Naive thymus-derived CD4-positive, alpha-beta T cell (primary cell): Measurements from ENCODE around the gene DPF1. TPM values are rescaled to one million over a fixed set of nuclear protein-coding genes. Genes with fewer than 3 reads are reported as not detected.
"Not testable (repeated sequence)": the region's sequence is repeated elsewhere in the genome, so short reads cannot be mapped to it uniquely, and the experiment has no call there.

ENCODE experiments used
- ATAC-seq: fragments of 150-1000 bp; cut with Tn5 transposase; 2 replicates; pipeline ENCODE4 v1.10.0; 2021; ENCODE audit warnings: mild to moderate bottlenecking, moderate library complexity
- CTCF ChIA-PET: fragments of 350-600 bp; sonication (Branson Sonifier 250); formaldehyde crosslinking; loops from one replicate; lab custom pipeline; 2021; ENCODE audit warnings: antibody characterized with exemption; lab: Charles Lee
- POLR2A ChIA-PET: fragments of 350-600 bp; sonication (Branson Sonifier 250); formaldehyde crosslinking; loops from one replicate; lab custom pipeline; 2021; ENCODE audit warnings: antibody characterized with exemption, inconsistent platforms; lab: Charles Lee
- DNase-seq, 9 donors: peaks; one replicate each; pipeline versions ENCODE4 v3.0.0 to v3.0.0-alpha.2; 2020 to 2022; ENCODE audit warnings: mixed read lengths in 1 of 9
- H3K27ac ChIP-seq: one replicate; pipeline ENCODE4 v1.7.0; 2013; ENCODE audit warnings: mild to moderate bottlenecking, low read depth, low read length, moderate library complexity
- H3K27me3 ChIP-seq, 2 donors: one replicate each; pipeline ENCODE4 v1.7.0; 2013; ENCODE audit warnings: low read length in 2 of 2, mild to moderate bottlenecking in 2 of 2, moderate library complexity in 2 of 2; ENCODE audit not compliant: control insufficient read depth in 2 of 2, insufficient read depth in 2 of 2
- H3K36me3 ChIP-seq, 3 experiments: 1 replicate in 2 of 3; 2 replicates in 1 of 3; pipeline ENCODE4 v1.7.0; 2013; ENCODE audit warnings: low read length in 3 of 3, mild to moderate bottlenecking in 3 of 3, moderate library complexity in 1 of 3; ENCODE audit not compliant: insufficient read depth in 3 of 3, control insufficient read depth in 2 of 3
- H3K4me1 ChIP-seq, 2 donors: one replicate each; pipeline ENCODE4 v1.7.0; 2013; ENCODE audit warnings: low read length in 2 of 2, mild to moderate bottlenecking in 2 of 2, moderate library complexity in 1 of 2; ENCODE audit not compliant: control insufficient read depth in 2 of 2, insufficient read depth in 2 of 2
- H3K4me3 ChIP-seq: 2 replicates; pipeline ENCODE4 v1.7.0; 2013; ENCODE audit warnings: mild to moderate bottlenecking, low read length
- H3K9me3 ChIP-seq, 3 experiments: 1 replicate in 2 of 3; 2 replicates in 1 of 3; pipeline ENCODE4 v1.7.0; 2013; ENCODE audit warnings: low read length in 3 of 3; ENCODE audit not compliant: control insufficient read depth in 2 of 3
- H3K27ac Mint-ChIP-seq, 9 donors: one replicate each; pipeline ENCODE4 v1.8.0; 2020 to 2022; ENCODE audit warnings: mixed read lengths in 9 of 9, mild to moderate bottlenecking in 8 of 9, moderate library complexity in 5 of 9, inconsistent platforms in 2 of 9
- H3K27me3 Mint-ChIP-seq, 5 donors: one replicate each; pipeline ENCODE4 v1.8.0; 2021 to 2022; ENCODE audit warnings: mixed read lengths in 5 of 5, mild to moderate bottlenecking in 1 of 5
- H3K36me3 Mint-ChIP-seq, 5 donors: one replicate each; pipeline ENCODE4 v1.8.0; 2020 to 2022; ENCODE audit warnings: mixed read lengths in 5 of 5, mild to moderate bottlenecking in 3 of 5, inconsistent platforms in 1 of 5
- H3K4me1 Mint-ChIP-seq, 7 donors: one replicate each; pipeline ENCODE4 v1.8.0; 2020 to 2022; ENCODE audit warnings: mixed read lengths in 7 of 7, mild to moderate bottlenecking in 3 of 7, inconsistent platforms in 1 of 7
- H3K4me3 Mint-ChIP-seq, 10 donors: one replicate each; pipeline ENCODE4 v1.8.0; 2020 to 2022; ENCODE audit warnings: mild to moderate bottlenecking in 10 of 10, mixed read lengths in 10 of 10, moderate library complexity in 6 of 10, inconsistent platforms in 2 of 10
- H3K9me3 Mint-ChIP-seq, 11 donors: one replicate each; pipeline ENCODE4 v1.8.0; 2020 to 2022; ENCODE audit warnings: mixed read lengths in 11 of 11, mild to moderate bottlenecking in 4 of 11, inconsistent platforms in 1 of 11, moderate library complexity in 1 of 11
- intact Hi-C, 2 donors: fragments of 100-400 bp; cut with micrococcal nuclease; formaldehyde crosslinking; loops; one replicate each; pipeline ENCODE4 v1.15.1; 2023
- polyA plus RNA-seq, 2 donors: library from polyadenylated mRNA; unstranded; fragments of 300-500 nt; fragmentation: Illumina TruSeq; gene quantifications; one replicate each; pipeline ENCODE4 v1.2.3, GENCODE V29; 2021
- total RNA-seq, 6 experiments: library from RNA in 5 of 6; stranded (reverse) in 5 of 6; gene quantifications; 1 replicate in 5 of 6; 2 replicates in 1 of 6; pipeline ENCODE4 v1.2.3 and lab custom pipeline; 2021 to 2026

The DPF1 gene
- total and polyA plus RNA-seq, 7 experiments from 2014 or later = 0.46 to 0.51 TPM; not detected in 5

GRCh38 chr19:38229585-38230073 is 5.6 kb upstream of the DPF1 start:
- CTCF ChIA-PET = interaction anchor here (0.6 kb wide), 1 partner anchor 14 kb away, joined by 3 read pairs; no protein-coding TSS in a partner anchor
- Mint-ChIP-seq H3K4me1 (peaks cover under 1 to 20% (median 15%) of the 10 kb centered on the region in 7 donors), H3K36me3 (no peaks in the 10 kb centered on the region), H3K27me3 (peaks cover 45 to 66% (median 57%) of the 10 kb centered on the region in 5 donors), H3K4me3 (peak overlapping the region; percentile 7 to 77 (median 54)), H3K27ac (no peak overlapping the region), H3K9me3 (peaks cover 0 to 2% (median 0%) of the 10 kb centered on the region in 11 donors)
- no peaks in the 10 kb centered on the region for H3K36me3 ChIP-seq
- intact Hi-C loops = loop anchor here (1.0 to 5.0 kb wide), 4 partner anchors 106 to 327 kb away; partner anchors contain the start of gene CATSPERG (in 2 of the 2)
- ATAC-seq (peak; percentile 91), DNase-seq (peak in 8 of 9 donors; percentile 20 to 75 (median 41))
- no peak overlapping the region for H3K27ac ChIP-seq
- H3K4me1 ChIP-seq = peaks cover 0 to 7% of the 10 kb centered on the region in 2 donors
- no peak overlapping the region for H3K4me3 ChIP-seq
- H3K9me3 ChIP-seq = no peaks in the 10 kb centered on the region
- peaks cover 5 to 16% of the 10 kb centered on the region in 2 donors for H3K27me3 ChIP-seq
- POLR2A ChIA-PET = no interaction called here

- CTCF ChIA-PET = no interaction called here
- Mint-ChIP-seq H3K9me3 (peaks cover 0 to 2% (median 0%) of the 10 kb centered on the region in 11 donors), H3K27me3 (peaks cover 46 to 69% (median 64%) of the 10 kb centered on the region in 5 donors), H3K4me3 (peak overlapping the region in 9 of 10 donors; percentile 6 to 75 (median 34)), H3K36me3 (peaks cover 0 to 5% (median 0%) of the 10 kb centered on the region in 5 donors), H3K27ac (peak overlapping the region in 1 of 9 donors; percentile 38), H3K4me1 (peaks cover 5 to 26% (median 18%) of the 10 kb centered on the region in 7 donors)
- DNase-seq (no peak), ATAC-seq (no peak)
- intact Hi-C loops = loop anchor here (1.0 to 5.0 kb wide), 3 partner anchors 107 to 326 kb away; partner anchors contain the start of gene CATSPERG (in 2 of the 2)
- H3K36me3 ChIP-seq = no peaks in the 10 kb centered on the region
- POLR2A ChIA-PET = no interaction called here
- H3K4me1 ChIP-seq = peaks cover 3 to 7% of the 10 kb centered on the region in 2 donors
- no peak overlapping the region for H3K27ac ChIP-seq
- peaks cover 5 to 25% of the 10 kb centered on the region in 2 donors for H3K27me3 ChIP-seq
- no peak overlapping the region for H3K4me3 ChIP-seq
- no peaks in the 10 kb centered on the region for H3K9me3 ChIP-seq
These were observed 4.7 kb upstream of the DPF1 start for GRCh38 chr19:38228491-38229439.

DNA sequence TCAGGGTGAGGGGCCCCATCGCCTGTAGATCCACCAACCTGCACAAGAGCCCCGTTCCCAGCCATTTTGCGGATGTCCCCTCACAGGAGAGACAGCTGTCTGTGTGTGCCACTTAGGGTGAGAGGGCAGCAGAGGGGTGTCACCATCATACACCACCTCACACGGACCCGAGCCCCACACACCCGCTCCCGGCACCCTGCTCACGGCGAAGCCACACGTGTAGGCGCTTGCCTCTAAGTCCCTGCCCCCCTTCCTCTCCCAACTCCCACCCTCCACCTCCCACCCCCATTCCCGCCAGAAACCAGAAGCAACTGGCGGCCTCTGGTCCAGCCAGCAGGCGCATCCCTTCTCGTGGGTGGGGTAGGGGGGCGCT is 4.0 kb upstream of the DPF1 start:
- Histone ChIP-seq H3K27ac (no peak overlapping the region), H3K36me3 (no peaks in the 10 kb centered on the region), H3K4me1 (peaks cover 3 to 7% of the 10 kb centered on the region in 2 donors), H3K27me3 (peaks cover 5 to 29% of the 10 kb centered on the region in 2 donors), H3K9me3 (no peaks in the 10 kb centered on the region), H3K4me3 (no peak overlapping the region)
- ChIA-PET CTCF (interaction anchor here (0.9 kb wide), 1 partner anchor 218 kb away, joined by 3 read pairs; no protein-coding TSS in a partner anchor), POLR2A (no interaction called here)
- H3K27me3 Mint-ChIP-seq = peaks cover 52 to 76% (median 71%) of the 10 kb centered on the region in 5 donors
- H3K27ac Mint-ChIP-seq = no peak overlapping the region
- peaks cover 12 to 34% (median 22%) of the 10 kb centered on the region in 7 donors for H3K4me1 Mint-ChIP-seq
- H3K36me3 Mint-ChIP-seq = peaks cover 0 to 9% (median 6%) of the 10 kb centered on the region in 5 donors
- peak overlapping the region in 5 of 10 donors; percentile 33 to 59 (median 51) for H3K4me3 Mint-ChIP-seq
- H3K9me3 Mint-ChIP-seq = peaks cover 0 to 4% (median 0%) of the 10 kb centered on the region in 11 donors
- intact Hi-C loops = loop anchor here in 1 of 2 donors (5.0 kb wide), 1 partner anchor 109 kb away; the partner anchor contains the start of gene CATSPERG
- ATAC-seq (no peak), DNase-seq (no peak)

DNA sequence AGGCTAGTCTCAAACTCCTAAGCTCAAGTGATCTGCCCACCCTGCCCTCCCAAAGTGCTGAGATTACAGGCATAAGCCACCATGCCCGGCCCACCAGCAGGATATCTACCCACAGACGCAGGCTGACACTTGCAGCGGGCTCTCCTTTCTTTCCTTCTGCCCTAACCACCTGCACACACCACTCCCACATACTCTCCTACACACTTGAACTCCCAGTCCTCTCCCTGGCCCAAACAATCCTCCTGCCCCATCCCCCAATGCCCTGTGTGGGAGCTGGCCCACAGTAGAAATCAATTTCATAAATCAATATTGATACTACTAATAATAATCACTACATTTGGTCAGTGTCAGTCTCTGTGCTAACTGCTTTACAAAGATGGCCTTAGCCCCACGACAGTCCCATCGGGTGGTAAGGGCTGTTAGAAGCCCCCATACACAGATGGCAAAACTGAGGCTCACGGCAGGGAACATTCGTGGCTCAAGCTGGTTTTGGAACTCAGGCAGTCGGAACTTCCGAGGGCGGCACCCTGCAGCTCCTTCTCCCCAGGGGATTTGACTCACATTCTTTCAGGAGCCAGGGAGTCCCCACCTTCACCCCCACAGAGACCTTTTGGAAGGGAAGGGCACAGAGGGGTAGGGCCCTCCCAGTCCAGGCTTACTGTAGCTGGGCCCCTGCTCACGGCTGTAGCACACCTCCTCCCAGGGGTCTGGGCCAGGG is 3.4 kb upstream of the DPF1 start:
- Histone ChIP-seq H3K4me3 (no peak overlapping the region), H3K27me3 (peaks cover 5 to 29% of the 10 kb centered on the region in 2 donors), H3K27ac (no peak overlapping the region), H3K9me3 (no peaks in the 10 kb centered on the region), H3K4me1 (peaks cover 3 to 7% of the 10 kb centered on the region in 2 donors), H3K36me3 (no peaks in the 10 kb centered on the region)
- intact Hi-C loops = loop anchor here in 1 of 2 donors (5.0 kb wide), 1 partner anchor 110 kb away; the partner anchor contains the start of gene CATSPERG
- Mint-ChIP-seq H3K36me3 (peaks cover 0 to 10% (median 6%) of the 10 kb centered on the region in 5 donors), H3K4me1 (peaks cover 15 to 37% (median 24%) of the 10 kb centered on the region in 7 donors), H3K27me3 (peaks cover 56 to 76% (median 74%) of the 10 kb centered on the region in 5 donors), H3K9me3 (peaks cover 0 to 7% (median 0%) of the 10 kb centered on the region in 11 donors), H3K27ac (no peak overlapping the region), H3K4me3 (peak overlapping the region in 9 of 10 donors; percentile 13 to 59 (median 33))
- ChIA-PET POLR2A (no interaction called here), CTCF (interaction anchor here (0.6 to 0.9 kb wide), 3 partner anchors 12 to 217 kb away, joined by 3 read pairs; no protein-coding TSS in a partner anchor)
- no peak for ATAC-seq
- DNase-seq = no peak

GRCh38 chr19:38224863-38225218 is 819 bp upstream of the DPF1 start:
- DNase-seq, H3K4me1 ChIP-seq, H3K27ac Mint-ChIP-seq, H3K9me3 Mint-ChIP-seq, POLR2A ChIA-PET, H3K27ac ChIP-seq, H3K4me3 ChIP-seq, ATAC-seq, H3K9me3 ChIP-seq, H3K36me3 ChIP-seq: not testable (repeated sequence)
- intact Hi-C loops = loop anchor here in 1 of 2 donors (5.0 kb wide), 1 partner anchor 112 kb away; the partner anchor contains the start of gene CATSPERG
- H3K27me3 Mint-ChIP-seq = peaks cover 51 to 72% (median 63%) of the 10 kb centered on the region in 5 donors
- H3K36me3 Mint-ChIP-seq = peaks cover 0 to 10% (median 6%) of the 10 kb centered on the region in 5 donors
- H3K27me3 ChIP-seq = peaks cover 5 to 25% of the 10 kb centered on the region in 2 donors
- H3K4me1 Mint-ChIP-seq = peaks cover 15 to 35% (median 22%) of the 10 kb centered on the region in 7 donors
- peak overlapping the region in 6 of 10 donors; percentile 77 to 94 (median 88) for H3K4me3 Mint-ChIP-seq
- CTCF ChIA-PET = interaction anchor here (0.6 kb wide), 1 partner anchor 49 kb away, joined by 3 read pairs; no protein-coding TSS in a partner anchor
